Endothelial cell of hepatic sinusoid (primary cell): ENCODE data around the gene GBGT1.
"Not testable (repeated sequence)": the region's sequence is repeated elsewhere in the genome, so short reads cannot be mapped to it uniquely, and the experiment has no call there.

Experiments used
- in situ Hi-C: cut with HindIII; loops from 2 replicates; pipeline ENCODE4 v1.10.0; 2017; ENCODE audit warnings: low sequenced_read_pairs

The GBGT1 gene

DNA sequence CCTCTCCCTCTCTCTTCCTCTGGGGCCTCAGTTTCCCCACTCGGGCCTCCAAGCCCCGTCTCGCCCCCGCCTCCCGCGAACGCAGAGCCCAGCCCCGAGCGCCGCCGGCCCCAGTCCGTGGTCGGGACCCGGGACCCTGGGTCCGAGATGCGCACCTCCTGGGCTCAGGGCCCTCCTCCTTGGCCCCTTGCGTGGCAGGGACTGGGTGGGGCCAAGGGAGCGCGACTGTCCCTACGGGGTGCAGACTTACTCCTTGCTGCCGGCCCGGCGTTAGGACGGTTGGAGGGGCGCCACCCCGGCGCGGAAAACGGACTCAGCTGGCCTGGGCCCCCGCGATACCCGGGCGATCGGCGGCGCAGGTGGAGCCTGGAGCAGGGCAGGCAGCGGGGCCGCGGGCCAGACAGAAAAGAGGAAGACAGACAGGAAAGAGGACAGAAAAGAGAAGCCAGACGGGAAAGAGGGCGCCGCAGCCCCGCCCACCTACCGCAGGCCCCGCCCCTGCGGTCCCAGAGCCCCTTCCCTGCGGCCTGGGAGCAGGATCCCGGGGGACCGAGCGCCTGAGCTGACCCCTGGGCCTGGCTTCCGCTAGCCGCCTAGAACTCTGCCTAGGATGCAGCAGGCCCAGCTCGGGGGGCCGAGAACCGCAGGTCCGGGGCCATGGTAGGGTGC is at the start of gene GBGT1:
TSS of gene GBGT1 (minus strand) at position 411 of the 669 bp plus-strand sequence. CDS start 1,502 bp downstream, outside the sequence.
- in situ Hi-C loops, result no loop called here

DNA sequence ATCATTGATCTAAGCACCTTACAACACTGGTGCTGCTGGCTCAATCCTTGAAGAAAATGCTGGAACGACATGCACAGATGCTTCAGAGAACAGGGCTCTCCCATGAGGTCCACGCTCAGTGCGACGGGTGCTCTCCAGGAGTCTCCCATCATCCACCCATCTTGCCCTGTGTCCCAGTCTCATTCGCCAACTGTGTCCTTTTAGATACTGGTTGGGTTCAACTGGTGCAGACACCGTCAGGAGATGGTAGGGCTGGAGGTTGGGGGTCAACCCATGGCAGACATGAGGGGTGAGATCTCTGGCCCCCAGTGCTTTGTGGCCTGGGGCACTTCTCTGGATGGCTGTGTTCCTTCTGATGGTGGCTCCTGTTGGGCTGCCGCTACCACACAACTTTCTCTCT is 46.9 kb upstream of the GBGT1 start:
- in situ Hi-C loops, result no loop called here

DNA sequence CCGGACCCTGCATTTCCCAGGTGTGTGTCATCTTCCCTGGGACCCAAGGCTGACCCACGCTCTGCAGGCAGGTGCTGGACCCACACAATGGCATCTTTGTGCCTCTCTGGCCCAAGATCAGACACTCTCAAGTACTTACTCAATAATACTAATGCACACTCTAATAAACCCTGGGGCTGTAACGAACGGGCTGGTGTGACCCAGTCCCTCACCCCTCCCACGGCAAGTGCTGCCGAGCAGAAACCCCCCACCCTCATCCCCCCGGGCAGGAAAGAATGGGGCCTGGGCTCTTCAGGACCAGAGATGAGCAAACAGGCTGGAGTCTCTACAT is 46.5 kb upstream of the GBGT1 start:
- in situ Hi-C loops, result no loop called here

DNA sequence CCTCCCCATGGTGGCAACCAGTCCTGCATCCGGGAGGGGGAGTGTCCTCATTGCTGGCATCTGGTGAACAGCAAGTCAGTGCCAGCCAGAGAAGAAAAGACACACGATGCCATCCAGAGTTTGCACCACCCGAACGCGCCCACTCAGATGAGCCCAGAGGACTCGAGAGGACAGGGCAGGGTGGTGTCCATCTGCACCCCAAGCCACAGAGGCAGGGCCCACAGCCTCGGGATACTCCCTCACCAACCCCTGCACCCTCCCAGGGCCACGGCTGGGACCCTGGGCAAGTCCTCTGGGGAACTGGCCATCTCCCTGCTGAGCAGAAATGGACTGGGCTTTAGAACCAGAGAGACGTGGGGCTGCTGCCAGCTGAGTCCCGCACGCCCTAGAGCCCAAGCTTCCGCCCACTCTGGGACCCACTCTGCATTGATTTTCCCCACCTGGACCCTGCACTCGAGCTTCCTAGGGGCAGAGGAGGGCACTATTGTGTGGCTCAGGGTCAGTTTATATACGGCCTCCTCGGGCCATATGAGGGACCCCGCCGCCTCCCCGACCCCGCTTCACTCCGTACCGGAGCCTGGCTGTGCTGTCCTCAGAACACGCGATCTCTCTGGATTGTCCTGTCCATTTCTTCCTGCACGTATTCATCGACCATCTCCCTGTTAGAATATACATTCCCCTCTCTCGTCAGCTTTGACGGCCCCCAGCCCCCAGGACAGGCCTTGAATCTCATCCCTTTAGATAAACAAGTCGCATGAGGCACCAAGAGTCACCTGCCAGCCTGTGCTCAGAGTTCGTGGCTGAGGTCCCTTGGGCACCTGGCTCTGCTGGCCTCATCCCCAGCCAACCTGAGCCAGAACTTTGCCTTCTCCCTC is 45.9 kb upstream of the GBGT1 start:
- in situ Hi-C loops, result not testable (repeated sequence)

DNA sequence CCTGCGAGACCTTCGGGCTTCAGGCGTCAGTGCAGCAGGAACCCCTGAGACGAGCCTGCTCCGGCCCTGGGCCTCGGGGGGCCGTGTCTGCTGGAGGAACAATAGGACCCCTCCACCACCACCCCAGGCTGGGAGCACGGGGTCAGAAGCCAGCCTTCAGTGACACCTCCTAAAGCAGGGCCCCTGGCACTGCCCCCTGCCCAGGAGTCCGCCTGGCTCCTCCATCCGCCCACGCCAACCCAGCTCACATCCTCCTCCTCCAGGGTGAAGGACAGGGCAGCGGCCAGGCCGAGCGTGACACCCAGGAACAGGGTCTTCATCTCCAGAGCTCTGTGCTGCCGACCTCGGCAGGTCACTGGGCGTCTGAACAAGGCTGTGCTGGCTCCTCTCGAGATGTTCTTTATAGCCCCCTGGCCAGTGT is 45.2 kb upstream of the GBGT1 start, which contains the start of gene OBP2B:
TSS of gene OBP2B (minus strand) at position 371 of the 421 bp plus-strand sequence. CDS start at position 320, 51 bp downstream.
- in situ Hi-C loops, result not testable (repeated sequence)

DNA sequence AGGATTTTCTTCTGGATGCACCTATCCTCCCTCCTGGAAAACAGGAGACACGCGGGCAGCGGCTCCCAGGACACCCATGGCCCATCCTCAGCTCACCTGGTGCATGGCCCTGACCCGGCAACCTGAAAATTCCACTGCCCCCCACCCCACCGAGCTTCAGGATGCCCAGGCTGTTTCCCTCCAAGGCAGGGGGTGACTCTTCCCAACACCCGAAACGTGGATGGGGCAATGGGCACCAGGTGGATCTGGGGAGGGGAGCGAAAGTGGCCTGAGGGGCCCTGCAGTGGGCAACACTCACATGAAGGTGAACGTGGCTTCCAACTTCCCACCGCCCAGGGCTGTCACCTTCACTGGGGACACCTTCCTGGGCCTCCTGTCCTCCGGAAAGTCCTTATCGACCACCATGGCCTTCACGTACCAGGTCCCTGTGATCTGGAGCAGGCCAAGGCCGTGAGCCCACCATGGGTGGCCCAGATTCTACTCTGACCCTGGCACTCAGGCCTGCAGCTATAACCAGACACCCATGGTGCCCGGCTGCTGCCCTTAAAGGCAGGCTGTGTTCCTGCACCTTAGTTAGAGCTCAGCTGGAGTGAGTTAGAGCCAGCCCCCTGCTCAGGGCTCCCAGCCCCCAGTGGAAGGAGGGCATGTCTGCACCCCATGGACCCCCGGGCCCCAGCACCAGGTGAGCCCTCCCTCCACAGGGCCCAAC is 44.6 kb upstream of the GBGT1 start:
- in situ Hi-C loops, result not testable (repeated sequence)

DNA sequence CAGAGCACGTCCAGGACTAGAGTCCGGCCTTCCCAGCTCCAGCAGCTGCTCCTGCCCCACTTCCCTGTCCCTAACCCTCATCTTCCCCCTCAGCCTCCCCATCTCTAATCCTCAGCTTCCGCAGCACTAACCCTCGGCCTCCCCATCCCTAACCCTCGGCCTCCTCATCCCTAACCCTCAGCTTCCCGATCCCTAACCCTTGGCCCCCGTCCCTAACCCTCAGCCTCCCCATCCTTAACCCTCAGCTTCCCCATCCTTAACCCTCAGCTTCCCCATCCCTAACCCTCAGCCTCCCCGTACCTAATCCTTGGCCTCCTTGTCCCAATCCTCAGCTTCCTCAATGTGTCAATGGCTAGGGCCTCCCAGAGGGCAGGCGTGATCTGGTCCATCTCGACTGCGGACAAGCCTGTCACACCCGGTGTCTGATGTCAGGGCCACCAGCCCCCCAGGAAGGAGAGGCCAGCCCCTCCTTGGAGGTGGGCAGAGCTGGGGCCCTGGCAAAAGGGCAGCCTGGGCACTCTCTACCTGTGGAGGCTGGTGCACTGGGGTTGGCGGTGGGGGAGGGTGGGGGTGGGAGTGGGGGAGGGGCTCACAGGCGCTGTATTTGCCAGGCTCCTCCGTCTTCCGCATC is 43.9 kb upstream of the GBGT1 start:
- in situ Hi-C loops, result no loop called here

DNA sequence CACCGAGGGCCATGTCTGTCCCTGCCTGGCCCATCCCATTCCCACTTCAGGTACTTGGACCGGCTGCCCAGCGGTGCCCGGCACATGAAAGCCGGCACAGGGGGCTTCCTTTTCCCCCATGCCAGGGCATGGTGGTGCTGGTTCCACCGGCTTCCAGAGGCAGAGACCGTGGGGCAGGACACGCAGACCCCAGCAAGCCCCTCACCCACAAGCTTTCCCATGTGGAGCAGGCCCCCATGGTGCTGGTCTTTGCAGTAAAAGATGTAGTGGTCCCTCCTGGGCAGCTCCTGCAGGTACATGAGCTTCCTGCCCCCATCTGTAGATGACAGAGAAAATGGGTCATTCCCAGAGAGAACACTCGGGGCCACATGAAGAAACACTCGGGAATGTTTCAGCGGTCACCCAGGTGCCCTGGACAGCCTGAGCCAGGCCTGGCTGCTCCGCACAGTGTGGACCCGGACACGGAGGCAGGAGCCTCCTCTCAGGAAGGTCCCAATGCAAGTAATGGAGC is 43.4 kb upstream of the GBGT1 start:
- in situ Hi-C loops, result no loop called here

DNA sequence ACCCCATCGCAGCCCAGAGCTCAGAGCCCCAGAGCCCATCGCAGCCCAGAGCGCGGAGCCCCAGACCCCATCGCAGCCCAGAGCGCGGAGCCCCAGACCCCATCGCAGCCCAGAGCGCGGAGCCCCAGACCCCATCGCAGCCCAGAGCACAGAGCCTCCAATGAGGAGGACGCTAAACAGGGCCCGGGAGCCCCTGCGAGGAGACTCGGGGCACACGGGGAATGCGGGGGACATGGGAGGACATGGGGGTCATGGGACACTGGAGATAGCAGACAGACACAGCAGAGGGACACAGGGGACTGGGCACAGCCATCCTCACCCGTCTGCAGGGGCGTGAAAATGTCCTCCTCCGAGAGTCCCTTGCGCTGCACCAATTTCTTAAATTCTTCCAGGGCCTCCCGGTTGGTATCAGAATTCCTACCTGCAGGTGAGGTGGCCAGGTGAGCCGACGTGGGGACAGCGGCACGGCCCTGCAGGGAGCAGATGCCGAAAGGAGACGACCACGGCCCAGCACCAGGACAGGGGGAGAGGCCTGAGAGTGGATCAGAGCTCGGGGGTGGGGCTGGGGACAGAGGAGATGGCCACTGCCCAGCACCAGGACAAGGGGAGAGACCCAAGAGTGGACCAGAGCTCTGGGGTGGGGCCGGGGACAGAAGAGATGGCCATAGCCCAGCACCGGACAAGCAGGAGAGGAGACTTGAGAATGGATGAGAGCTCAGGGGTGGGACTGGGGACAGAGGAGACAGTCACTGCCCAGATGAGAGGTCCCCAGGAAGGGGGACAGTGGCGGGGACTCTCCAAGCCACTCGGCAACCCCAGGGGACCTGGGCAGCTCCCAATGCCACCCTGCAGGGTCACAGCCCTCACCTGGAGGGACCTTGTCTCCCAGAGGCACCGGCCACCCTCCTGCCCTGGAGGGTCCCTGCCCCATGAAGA is 42.5 kb upstream of the GBGT1 start:
- in situ Hi-C loops, result no loop called here

DNA sequence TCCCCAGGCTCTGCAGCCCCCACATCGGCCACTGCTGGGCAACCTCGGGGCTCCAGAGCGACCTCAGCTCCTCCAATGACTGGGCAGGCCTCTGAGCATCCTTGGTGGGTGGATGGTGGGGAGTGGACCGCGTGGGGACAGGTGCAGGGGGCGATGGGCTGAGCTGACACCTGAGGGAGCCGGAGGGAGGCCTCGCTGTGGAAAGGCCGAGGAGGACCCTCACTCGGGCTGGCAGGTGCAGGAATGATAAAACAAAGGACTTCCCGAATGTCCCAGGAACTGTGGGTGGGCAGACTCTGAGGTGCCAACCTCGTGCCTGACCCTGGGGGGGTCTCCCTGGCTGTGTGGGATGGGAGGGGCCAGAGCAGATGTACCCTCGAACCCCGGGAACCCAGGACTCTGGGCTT is 41.8 kb upstream of the GBGT1 start:
- in situ Hi-C loops, result not testable (repeated sequence)

DNA sequence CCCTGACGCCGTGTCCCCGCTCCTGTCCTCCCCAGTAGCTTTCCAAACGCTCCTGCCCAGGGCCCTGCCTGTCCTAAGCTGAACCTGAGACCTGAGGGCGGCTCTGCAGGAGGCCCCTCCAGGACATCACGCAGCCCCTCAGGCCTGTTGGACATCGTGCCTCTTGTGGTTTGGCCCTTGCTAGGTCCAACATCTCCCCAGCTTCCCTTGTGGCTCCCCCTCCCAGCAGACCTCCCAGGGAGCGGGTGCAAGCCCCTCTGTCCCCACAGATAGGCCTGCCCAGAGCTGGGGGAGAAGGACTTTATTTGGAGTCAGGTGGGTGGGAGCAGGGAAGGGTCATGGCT is 41.3 kb upstream of the GBGT1 start:
- in situ Hi-C loops, result no loop called here

DNA sequence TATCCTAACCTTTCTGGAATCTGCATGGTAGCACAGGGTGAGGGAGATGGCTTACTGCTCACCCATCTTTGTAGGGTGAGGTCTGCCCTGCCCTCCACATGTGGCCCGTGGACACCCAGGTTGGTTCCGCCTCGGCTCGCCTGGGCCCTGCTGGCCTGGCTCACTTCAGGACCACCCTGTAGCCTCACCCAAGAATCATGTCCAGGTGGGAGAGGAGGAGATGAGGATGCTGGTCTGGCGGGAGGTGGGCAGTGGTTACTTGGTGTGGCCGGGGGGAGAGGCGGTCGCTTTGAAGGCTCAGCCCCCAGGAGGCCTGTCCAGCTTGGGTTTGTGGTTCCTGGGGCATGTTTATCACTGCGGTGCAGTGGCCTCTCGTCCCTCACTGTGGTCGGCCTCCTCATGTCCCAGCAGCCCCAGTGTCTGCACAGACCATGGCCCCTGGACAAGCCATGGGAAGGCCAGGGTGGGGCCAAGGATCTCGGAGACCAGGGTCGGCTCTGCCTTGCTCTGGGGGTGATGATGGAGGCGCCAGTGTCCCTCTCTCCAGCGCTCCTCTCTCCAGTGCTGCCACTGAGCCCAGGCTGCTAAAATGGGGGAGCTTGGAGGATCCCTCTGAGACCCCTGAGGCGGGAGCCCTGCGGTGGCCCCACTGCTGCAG is 40.8 kb upstream of the GBGT1 start:
- in situ Hi-C loops, result no loop called here

DNA sequence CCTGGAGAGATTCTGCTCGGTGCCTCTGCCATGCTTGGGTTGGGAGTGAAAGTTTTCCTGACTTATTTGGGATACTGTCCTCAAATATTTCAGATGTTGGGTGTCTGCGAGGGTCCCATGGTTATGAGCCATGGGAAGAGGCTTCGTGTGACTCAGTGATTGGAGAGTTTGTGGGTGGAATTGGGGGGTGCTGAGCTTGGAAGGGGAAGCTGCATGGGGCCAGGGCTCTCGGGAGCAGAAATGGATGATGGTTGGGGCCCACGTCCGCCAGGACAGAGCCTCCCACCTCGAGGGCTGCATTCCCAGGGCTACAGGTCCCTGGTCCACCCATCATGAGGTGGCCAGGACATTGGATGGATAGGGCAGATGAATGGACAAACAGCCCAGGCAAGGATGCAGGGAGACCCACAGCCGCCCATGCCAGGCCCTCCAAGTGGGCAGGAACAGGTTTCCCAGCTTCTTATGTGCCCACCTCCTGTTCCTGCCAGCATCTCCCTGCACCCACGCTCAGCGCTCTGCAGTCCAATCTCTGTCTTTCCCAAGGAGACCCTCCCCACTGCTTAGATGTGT is 39.9 kb upstream of the GBGT1 start:
- in situ Hi-C loops, result no loop called here

DNA sequence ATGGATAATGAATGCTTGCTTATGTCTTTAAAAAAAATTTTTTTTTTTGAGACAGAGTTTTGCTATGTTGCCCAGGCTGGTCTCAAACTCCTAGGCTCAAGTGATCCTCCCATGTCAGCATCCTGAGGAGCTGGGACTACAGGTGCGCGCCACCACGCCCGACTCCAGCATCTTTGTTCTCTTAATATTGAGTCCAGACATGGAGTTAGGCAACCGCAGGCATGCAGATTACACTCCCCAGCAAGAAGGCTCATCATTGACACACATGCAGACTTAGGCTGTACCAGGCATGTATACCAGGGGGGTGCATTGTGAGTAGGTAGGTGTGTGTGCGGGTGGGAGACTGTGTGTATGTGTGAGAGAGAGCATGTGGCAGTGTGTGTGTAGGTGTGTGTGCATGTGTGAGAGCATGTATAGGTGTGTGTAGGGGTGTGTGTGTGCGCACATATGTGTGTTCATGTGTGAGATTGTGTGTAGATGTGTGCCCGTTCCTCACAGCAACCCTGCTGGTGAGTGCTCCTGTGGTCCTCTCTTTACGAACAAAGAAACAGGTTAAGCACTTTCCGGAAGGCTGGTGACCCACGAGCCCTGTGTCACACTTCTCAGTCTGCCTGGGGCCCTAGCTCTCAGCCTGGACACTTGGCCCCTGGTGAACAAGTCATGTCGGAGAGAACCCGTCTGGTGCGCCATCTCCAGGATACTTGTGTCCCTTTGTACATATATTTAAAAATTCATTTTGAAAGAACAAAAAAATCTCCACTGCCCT is 39.2 kb upstream of the GBGT1 start:
- in situ Hi-C loops, result no loop called here

DNA sequence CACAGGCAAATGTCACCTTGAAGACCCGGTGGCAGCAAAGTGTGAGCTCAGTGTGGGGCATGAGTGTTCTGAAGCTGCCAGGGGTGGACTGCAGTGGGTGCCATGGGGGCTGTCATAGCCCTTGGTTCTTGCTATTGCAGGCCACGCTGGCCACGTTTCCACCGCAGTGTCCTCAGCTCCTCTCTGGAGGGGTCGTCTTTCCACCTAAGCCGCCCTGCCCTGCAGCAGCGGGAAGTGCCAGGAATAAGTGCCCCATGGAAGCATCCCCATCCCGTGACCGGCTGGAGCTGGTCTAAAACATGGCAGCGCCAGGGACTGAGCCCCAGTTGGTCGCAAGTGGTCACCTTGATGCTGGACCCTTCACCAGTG is 38.4 kb upstream of the GBGT1 start:
- in situ Hi-C loops, result no loop called here

DNA sequence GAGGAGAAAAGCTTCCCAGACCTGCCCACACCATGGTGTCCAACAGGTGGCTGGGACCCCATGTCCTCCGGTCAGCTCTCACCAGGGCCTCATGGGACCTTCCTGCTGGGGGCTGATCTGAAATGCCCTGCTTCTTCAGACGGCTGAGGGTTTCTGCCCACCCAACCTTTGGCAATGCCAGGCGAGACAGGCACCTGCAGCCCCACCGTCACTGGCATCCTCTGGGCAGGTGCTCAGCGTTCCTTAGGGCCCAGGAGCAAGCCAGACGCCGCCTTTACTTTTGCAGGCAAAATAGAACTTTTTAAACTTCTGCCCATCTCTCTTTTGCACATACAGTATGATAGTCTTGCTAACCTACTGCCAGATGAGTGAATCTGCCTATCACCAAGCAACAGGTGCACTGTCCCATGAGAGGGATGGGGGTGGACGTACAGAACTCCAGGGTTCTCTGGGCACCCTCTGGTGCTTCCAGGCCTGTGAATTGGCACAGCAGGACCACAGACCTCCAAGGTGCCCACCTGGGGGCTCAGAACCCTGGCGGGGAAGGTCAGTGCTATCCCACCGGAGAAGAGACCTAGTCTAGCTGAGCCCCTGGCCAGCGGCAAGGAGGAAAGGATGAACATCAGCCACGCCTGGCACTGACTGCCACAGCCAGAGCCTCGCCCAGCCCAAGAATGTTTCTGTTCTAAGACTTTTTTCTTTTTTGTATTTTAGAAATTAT is 37.9 kb upstream of the GBGT1 start:
- in situ Hi-C loops, result no loop called here

DNA sequence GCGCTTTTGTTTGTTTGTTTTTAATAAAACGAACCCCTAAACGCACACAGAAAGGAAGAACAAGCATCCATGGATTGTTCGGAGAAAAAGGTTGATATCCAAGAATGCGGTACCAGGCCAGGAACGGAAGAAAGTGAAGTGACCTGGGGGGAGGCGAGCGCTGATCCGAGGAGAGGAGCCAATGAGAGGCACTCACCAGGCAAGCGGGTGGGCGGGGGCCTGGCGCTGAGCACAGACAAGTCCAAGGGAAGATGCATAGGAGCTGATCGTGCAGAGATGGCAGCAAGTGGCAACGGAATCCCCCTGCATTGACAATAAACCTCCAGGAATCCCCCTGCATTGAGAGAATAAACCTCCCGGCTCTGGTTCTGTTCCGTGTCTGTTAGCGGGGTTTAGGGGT is 36.9 kb upstream of the GBGT1 start:
- in situ Hi-C loops, result no loop called here
